ENCODE data around the gene MRPS7. TPM values are rescaled to one million over a fixed set of nuclear protein-coding genes. Genes with fewer than 3 reads are reported as not detected.
"Not testable (repeated sequence)": the region's sequence is repeated elsewhere in the genome, so short reads cannot be mapped to it uniquely, and the experiment has no call there.

The MRPS7 gene
- total RNA-seq, 1 donor from 2014 or later, result 24.1 TPM

GRCh38 chr17:75252039-75252816 is 9.5 kb upstream of the MRPS7 start:
- Histone ChIP-seq H3K27ac (no peak overlapping the region), H3K36me3 (no peaks in the 10 kb centered on the region), H3K9me3 (no peaks in the 10 kb centered on the region), H3K27me3 (no peaks in the 10 kb centered on the region), H3K4me3 (no peak overlapping the region), H3K4me1 (peaks cover 0 to 13% of the 10 kb centered on the region in 2 donors)
- intact Hi-C loops (cut with DNase I), result no loop called here
- DNase-seq (ENCODE audit: low spot score in 2 of 2), result no peak
- no peak for TF ChIP-seq CTCF (IDR thresholded peaks at IDR 0.05)

- H3K9me3 ChIP-seq; DNase-seq (ENCODE audit: low spot score in 2 of 2); intact Hi-C loops (cut with DNase I); H3K27me3 ChIP-seq; H3K4me3 ChIP-seq; H3K36me3 ChIP-seq; H3K27ac ChIP-seq: not testable (repeated sequence)
- H3K4me1 ChIP-seq, result peaks cover 3 to 13% of the 10 kb centered on the region in 2 donors
These were observed 5.6 kb upstream of the MRPS7 start for GRCh38 chr17:75255954-75256698.

- DNase-seq (ENCODE audit: low spot score in 2 of 2); intact Hi-C loops (cut with DNase I); H3K9me3 ChIP-seq; H3K4me3 ChIP-seq; H3K27me3 ChIP-seq; H3K27ac ChIP-seq; H3K36me3 ChIP-seq: not testable (repeated sequence)
- peaks cover 3 to 14% of the 10 kb centered on the region in 2 donors for H3K4me1 ChIP-seq
These were observed 4.5 kb upstream of the MRPS7 start for GRCh38 chr17:75257228-75257627.

DNA sequence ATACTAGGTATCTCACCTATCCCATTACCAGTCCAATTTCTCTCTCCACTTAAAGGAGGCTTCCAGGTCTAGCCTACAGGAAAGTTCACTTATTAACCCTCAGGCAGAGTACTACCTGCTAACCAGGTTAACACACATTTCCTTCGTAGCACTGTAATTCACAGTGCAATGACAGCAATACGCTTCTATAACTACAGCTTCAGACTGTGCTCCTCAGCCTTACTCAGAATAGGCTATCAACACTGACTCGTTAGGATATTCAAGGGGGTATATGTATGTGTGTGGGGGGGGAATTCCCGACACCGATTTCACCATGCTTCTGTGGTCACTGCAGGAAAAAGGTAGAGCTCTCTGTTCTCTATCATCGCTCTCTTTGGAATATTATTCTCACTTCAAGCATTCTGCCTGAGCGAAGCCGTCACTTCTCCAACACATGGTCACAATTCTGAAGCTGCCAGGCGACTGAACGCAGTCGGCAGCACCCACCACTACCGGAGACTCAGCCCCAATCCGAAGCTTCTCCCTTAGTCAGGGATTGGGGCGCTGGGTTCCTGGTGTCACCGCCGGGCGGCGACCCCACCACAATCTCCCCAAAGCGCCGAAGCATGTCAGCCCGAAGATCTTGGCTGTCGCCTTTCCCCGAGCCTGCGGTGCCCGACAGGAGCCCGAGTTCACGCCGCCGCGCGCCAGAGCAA is 891 bp upstream of the MRPS7 start:
- Histone ChIP-seq H3K27ac (peak overlapping the region; percentile 86 to 93), H3K27me3 (no peaks in the 10 kb centered on the region), H3K36me3 (peaks cover 11 to 24% of the 10 kb centered on the region in 2 donors), H3K4me3 (peak overlapping the region; percentile 88 to 97), H3K9me3 (no peaks in the 10 kb centered on the region), H3K4me1 (peaks cover 3 to 26% of the 10 kb centered on the region in 2 donors)
- intact Hi-C loops (cut with DNase I), result loop anchor here (5.0 kb wide), 1 partner anchor 53 kb away; the partner anchor contains the start of gene NUP85
- TF ChIP-seq CTCF (IDR thresholded peaks at IDR 0.05), result peak in 1 of 3 experiments; percentile 11
- DNase-seq (ENCODE audit: low spot score in 2 of 2), result no peak

- Histone ChIP-seq H3K4me3 (peak overlapping the region; percentile 88 to 97), H3K27me3 (no peaks in the 10 kb centered on the region), H3K36me3 (peaks cover 21 to 34% of the 10 kb centered on the region in 2 donors), H3K27ac (peak overlapping the region; percentile 86 to 93), H3K9me3 (no peaks in the 10 kb centered on the region), H3K4me1 (peaks cover 3 to 26% of the 10 kb centered on the region in 2 donors)
- DNase-seq (ENCODE audit: low spot score in 2 of 2), result no peak
- intact Hi-C loops (cut with DNase I), result loop anchor here (5.0 kb wide), 1 partner anchor 55 kb away; the partner anchor contains the start of gene NUP85
- no peak for TF ChIP-seq CTCF (IDR thresholded peaks at IDR 0.05)
These were observed 480 bp downstream of the MRPS7 start for GRCh38 chr17:75262112-75262606.

DNA sequence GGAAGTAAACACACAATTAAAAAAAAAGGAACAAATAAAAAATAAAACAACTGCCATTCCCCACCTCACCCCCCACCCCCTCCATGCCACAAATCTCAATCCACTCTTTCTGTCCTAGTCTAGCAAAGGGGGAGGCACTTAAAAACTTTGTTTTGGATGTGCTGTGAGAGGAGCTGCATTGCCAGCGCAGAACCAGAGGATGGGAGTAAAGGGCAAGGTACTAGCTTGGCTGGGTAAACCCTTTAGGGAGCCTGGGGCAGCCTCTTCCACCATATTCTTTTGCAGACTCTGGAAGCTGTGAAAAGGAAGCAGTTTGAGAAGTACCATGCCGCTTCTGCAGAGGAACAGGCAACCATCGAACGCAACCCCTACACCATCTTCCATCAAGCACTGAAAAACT is 1.4 kb downstream of the MRPS7 start:
- Histone ChIP-seq H3K27me3 (no peaks in the 10 kb centered on the region), H3K27ac (no peak overlapping the region), H3K9me3 (no peaks in the 10 kb centered on the region), H3K36me3 (peaks cover 21 to 34% of the 10 kb centered on the region in 2 donors), H3K4me3 (peak overlapping the region in 1 of 2 donors; percentile 88), H3K4me1 (peaks cover 3 to 26% of the 10 kb centered on the region in 2 donors)
- TF ChIP-seq CTCF (IDR thresholded peaks at IDR 0.05), result no peak
- DNase-seq (ENCODE audit: low spot score in 2 of 2), result no peak
- intact Hi-C loops (cut with DNase I), result loop anchor here (5.0 kb wide), 1 partner anchor 56 kb away; the partner anchor contains the start of gene NUP85

Data from ascending aorta (tissue), 2 donors.